Fibroblast of mammary gland (primary cell): ENCODE results near the gene RAB11FIP2.

ENCODE experiments used
- DNase-seq: peaks from one replicate; pipeline ENCODE4 v3.0.0-alpha.2; 2010; ENCODE audit warnings: low read depth
- H3K4me3 ChIP-seq: 2 replicates; pipeline ENCODE4 v1.5.1; 2011; ENCODE audit warnings: low read depth, mild to moderate bottlenecking, low read length, moderate library complexity; ENCODE audit not compliant: control insufficient read depth
- CTCF ChIP-seq: conservative IDR thresholded peaks from 2 replicates; pipeline ENCODE4 v1.5.1; 2011; ENCODE audit warnings: low read depth, low read length, inconsistent platforms; ENCODE audit not compliant: control insufficient read depth, insufficient read depth

RAB11FIP2 gene

GRCh38 chr10:118035354-118036005, 11.3 kb downstream of the RAB11FIP2 start:
- DNase-seq, result no peak

GRCh38 chr10:118034791-118035261, 11.9 kb downstream of the RAB11FIP2 start:
- H3K4me3 ChIP-seq, result no peak overlapping the region
- DNase-seq, result no peak
- no peak for TF ChIP-seq CTCF

More at GRCh38 chr10:118035354-118036005, 11.3 kb downstream of the RAB11FIP2 start:
- no peak overlapping the region for H3K4me3 ChIP-seq
- TF ChIP-seq CTCF, result no peak

- TF ChIP-seq CTCF, result no peak
- no peak for DNase-seq
- H3K4me3 ChIP-seq, result no peak overlapping the region
Observed at GRCh38 chr10:118033905-118034304, 12.8 kb downstream of the RAB11FIP2 start.

- no peak for TF ChIP-seq CTCF
- no peak overlapping the region for H3K4me3 ChIP-seq
- no peak for DNase-seq
Observed at GRCh38 chr10:118032564-118032963, 14.2 kb downstream of the RAB11FIP2 start.

GRCh38 chr10:118031351-118032075, 15.2 kb downstream of the RAB11FIP2 start:
- TF ChIP-seq CTCF, result no peak
- no peak for DNase-seq
- H3K4me3 ChIP-seq, result no peak overlapping the region

- no peak overlapping the region for H3K4me3 ChIP-seq
- DNase-seq, result no peak
- no peak for TF ChIP-seq CTCF
Observed at GRCh38 chr10:118028619-118029018, 18.1 kb downstream of the RAB11FIP2 start.
